ENCODE data around the gene CARMIL1. TPM values are rescaled to one million over a fixed set of nuclear protein-coding genes. Genes with fewer than 3 reads are reported as not detected.

The CARMIL1 gene
- total and polyA plus RNA-seq, 2 of the 8 experiments (the other 6 are each of a cell fraction or from before 2014, with no cell fraction given) = 20.3 to 40.4 TPM

- no peak overlapping the region for H2BK15ac ChIP-seq (ENCODE audit: low read length)
- H2BK12ac ChIP-seq (ENCODE audit: low read depth, low read length) = no peak overlapping the region
- no peak overlapping the region for H3K4ac ChIP-seq (replicated peaks; ENCODE audit: insufficient read length, low read depth, low read length)
- no peak overlapping the region for H3K14ac ChIP-seq (ENCODE audit: insufficient read length)
- H2BK20ac ChIP-seq (ENCODE audit: low read length) = no peak overlapping the region
- no peaks in the 10 kb centered on the region for H3K79me2 ChIP-seq (ENCODE audit: control insufficient read depth in 1 of 2, insufficient read depth in 2 of 2, low read length in 2 of 2)
- POLR2A ChIA-PET (ENCODE audit: partially characterized antibody) = no interaction called here
- WGBS, 2 experiments (ENCODE audit: extremely low coverage in 1 of 2, insufficient coverage in 1 of 2, insufficient read length in 1 of 2, insufficient replicate concordance in 2 of 2, low coverage in 1 of 2, low lambda C conversion rate in 2 of 2, missing lambda C conversion rate in 1 of 2) = 86% methylated on average over 1 of the region's 1 CpG; no CpG with 5 or more reads in 1 of the 2 experiments
- H4K20me1 ChIP-seq (replicated peaks in 1 of 2; ENCODE audit: control insufficient read depth in 1 of 2, insufficient read depth in 2 of 2, low read length in 2 of 2) = no peaks in the 10 kb centered on the region
- H4K5ac ChIP-seq (ENCODE audit: insufficient read length, low read depth, low read length) = no peak overlapping the region
- H3K36me3 ChIP-seq (ENCODE audit: control insufficient read depth in 2 of 4, insufficient read depth in 4 of 4, low read length in 3 of 4) = no peaks in the 10 kb centered on the region
- no peak overlapping the region for H4K91ac ChIP-seq (replicated peaks; ENCODE audit: insufficient read length, low read length)
- H3K9ac ChIP-seq (replicated peaks in 1 of 4; ENCODE audit: extremely low read depth in 1 of 4, low read depth in 3 of 4, low read length in 3 of 4) = no peak overlapping the region
- FAIRE-seq (no peak), DNase-seq (ENCODE audit: low read depth in 1 of 2, low spot score in 2 of 2) (no peak)
- H3K27ac ChIP-seq (ENCODE audit: low read depth, low read length) = no peak overlapping the region
- no peak overlapping the region for H3K23ac ChIP-seq (ENCODE audit: insufficient read length)
- H3K18ac ChIP-seq (ENCODE audit: extremely low read depth, low read length) = no peak overlapping the region
- CTCF ChIA-PET (ENCODE audit: partially characterized antibody) = interaction anchor here (1.3 to 1.5 kb wide), 3 partner anchors 9 to 100 kb away, joined by 3 to 4 read pairs (median 3); no protein-coding TSS in a partner anchor
- peaks cover 4 to 7% (median 5%) of the 10 kb centered on the region in 4 experiments; a peak in 4 of 7 replicates for H3K27me3 ChIP-seq (replicated peaks in 1 of 4; ENCODE audit: control insufficient read depth in 3 of 4, extremely low read depth in 1 of 4, insufficient read depth in 3 of 4, low read length in 3 of 4)
- H4K8ac ChIP-seq (ENCODE audit: extremely low read depth, insufficient read depth, low read length) = no peak overlapping the region
- no peaks in the 10 kb centered on the region for H3K9me3 ChIP-seq (ENCODE audit: insufficient read depth in 2 of 2, low read depth in 1 of 2, low read length in 1 of 2)
- no peak overlapping the region for H2AFZ ChIP-seq (ENCODE audit: low read length)
- H3K79me1 ChIP-seq (ENCODE audit: low read depth, low read length) = no peaks in the 10 kb centered on the region
- H3K4me1 ChIP-seq (replicated peaks in 1 of 4; ENCODE audit: control insufficient read depth in 3 of 4, insufficient read depth in 4 of 4, low read length in 3 of 4) = no peaks in the 10 kb centered on the region; a peak in 2 of 7 replicates
- H2BK5ac ChIP-seq (ENCODE audit: low read depth, low read length) = no peak overlapping the region
- H2AK5ac ChIP-seq (ENCODE audit: low read depth, low read length) = no peak overlapping the region
- no peak overlapping the region for H3K56ac ChIP-seq (replicated peaks; ENCODE audit: insufficient read length, low read depth, low read length)
- no peak overlapping the region for H3K4me2 ChIP-seq (ENCODE audit: insufficient read depth in 1 of 2, low read depth in 2 of 2, low read length in 2 of 2)
- no peak overlapping the region for H2BK120ac ChIP-seq (replicated peaks; ENCODE audit: low read depth, low read length)
- H3K23me2 ChIP-seq (ENCODE audit: low read depth, low read length) = 0 out of 2 replicates have a peak, but pooled peaks cover 6% of the 10 kb centered on the region
- H3K4me3 ChIP-seq (ENCODE audit: extremely low read depth in 1 of 4, insufficient read depth in 2 of 4, low read depth in 3 of 4, low read length in 4 of 4) = no peak overlapping the region
- no peak for TF ChIP-seq SRF (IDR thresholded peaks at IDR 0.05; ENCODE audit: low read depth, low read length)
- TF ChIP-seq CHD2 (IDR thresholded peaks at IDR 0.05; ENCODE audit: low read length) = no peak
- no peak for TF ChIP-seq SIN3A (conservative IDR thresholded peaks at IDR 0.05 in 1 of 2, IDR thresholded peaks at IDR 0.05 in 1 of 2; ENCODE audit: low read depth in 1 of 2, low read length in 2 of 2)
- TF ChIP-seq MAX (IDR thresholded peaks at IDR 0.05) = no peak
- no peak for TF ChIP-seq SIX5 (IDR thresholded peaks at IDR 0.05; ENCODE audit: low read depth, low read length)
Measured at GRCh38 chr6:25649611-25650010, 370.4 kb downstream of the CARMIL1 start.

Measured in H1 (cell line).